Measurements from ENCODE around the gene PLA2R1. TPM values are rescaled to one million over a fixed set of nuclear protein-coding genes. Genes with fewer than 3 reads are reported as not detected.

Gene PLA2R1
- total RNA-seq, 1 experiment from 2014 or later: not detected

DNA sequence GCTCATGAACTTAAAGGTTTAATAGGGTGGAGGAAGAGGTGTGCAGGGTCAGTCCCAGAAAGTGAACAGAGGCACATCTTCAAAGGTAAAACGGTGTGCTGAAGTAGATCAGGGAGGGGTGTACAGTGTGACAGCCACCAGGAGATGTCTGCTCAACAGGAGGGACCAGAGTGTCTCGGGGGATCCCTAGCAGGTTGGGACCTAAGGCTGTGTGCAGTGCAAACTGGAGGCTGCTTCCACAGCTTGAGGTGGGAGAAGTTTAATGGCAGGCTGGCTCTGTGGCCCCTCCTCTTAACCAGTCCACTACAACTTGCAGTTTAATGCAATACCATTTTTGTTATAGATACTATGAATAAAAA, 33.2 kb downstream of the PLA2R1 start:
- no peak for TF ChIP-seq EZH2 (IDR thresholded peaks at IDR 0.05; ENCODE audit: borderline replicate concordance, low read depth, low read length, poor library complexity, severe bottlenecking)
- TF ChIP-seq CTCF (conservative IDR thresholded peaks at IDR 0.05; ENCODE audit: low read depth, low read length): no peak
- Histone ChIP-seq H3K4me3 (ENCODE audit: low read depth, low read length, poor library complexity, severe bottlenecking) (no peak overlapping the region), H3K27me3 (replicated peaks; ENCODE audit: insufficient read depth, low read depth, low read length, poor library complexity) (peaks cover 12% of the 10 kb centered on the region), H3K27ac (ENCODE audit: low read depth, low read length, poor library complexity, severe bottlenecking) (no peak overlapping the region), H3K4me1 (ENCODE audit: insufficient read depth, low read length, poor library complexity, severe bottlenecking) (no peaks in the 10 kb centered on the region), H3K9me3 (ENCODE audit: low read depth, low read length, poor library complexity, severe bottlenecking) (no peaks in the 10 kb centered on the region), H3K36me3 (ENCODE audit: insufficient read depth, low read length, poor library complexity, severe bottlenecking) (no peaks in the 10 kb centered on the region)
- ChIA-PET CTCF (no interaction called here), POLR2A (ENCODE audit: low non-redundant PET) (no interaction called here)
- DNase-seq (ENCODE audit: low spot score): no peak
- BruUV-seq (replicated peaks): no TSS peak
- intact Hi-C loops (cut with micrococcal nuclease; ENCODE audit: unreplicated experiment): no loop called here

DNA sequence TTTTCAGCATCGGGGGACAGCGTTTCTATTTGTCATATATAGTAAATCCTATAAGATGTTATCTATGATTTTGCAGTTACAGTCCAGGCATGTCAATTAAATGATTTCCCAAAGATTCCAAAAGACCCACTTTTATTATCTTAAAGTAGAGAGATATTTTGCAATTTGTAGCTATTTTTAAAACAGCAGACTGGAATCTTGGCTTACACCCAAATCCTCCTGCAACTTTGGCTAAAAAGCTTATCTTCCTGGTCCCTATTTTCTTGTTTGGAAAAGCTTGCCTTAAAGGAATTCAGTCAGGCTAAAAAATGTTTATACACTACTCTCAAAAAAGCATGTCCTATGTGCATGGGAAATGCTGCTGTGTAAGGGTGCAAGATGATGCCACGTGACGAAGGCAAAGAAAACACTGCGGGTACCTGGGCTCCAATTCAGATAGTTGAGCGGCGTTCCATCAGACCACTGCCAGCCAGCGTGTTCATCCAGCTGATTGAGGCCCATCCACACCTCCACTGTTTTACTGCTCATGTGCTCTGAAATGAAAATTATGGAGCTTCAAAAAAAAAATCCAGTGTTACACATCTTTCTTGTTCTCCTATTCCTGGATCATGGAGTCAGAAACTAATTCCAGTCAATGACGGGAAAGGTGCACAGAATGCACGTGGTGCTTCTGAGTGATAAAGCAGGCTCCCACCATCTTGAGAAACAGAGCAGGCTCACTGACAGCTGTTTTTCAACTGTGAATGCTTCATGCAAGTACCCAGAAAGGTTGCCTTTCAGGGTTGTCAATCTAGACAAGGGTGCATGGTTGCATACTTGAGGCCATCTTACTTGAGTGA, 33.8 kb downstream of the PLA2R1 start:
- ChIA-PET POLR2A (ENCODE audit: low non-redundant PET) (no interaction called here), CTCF (no interaction called here)
- no TSS peak for BruUV-seq (replicated peaks)
- H3K4me1 ChIP-seq (ENCODE audit: insufficient read depth, low read length, poor library complexity, severe bottlenecking): no peaks in the 10 kb centered on the region
- intact Hi-C loops (cut with micrococcal nuclease; ENCODE audit: unreplicated experiment): no loop called here
- H3K27me3 ChIP-seq (replicated peaks; ENCODE audit: insufficient read depth, low read depth, low read length, poor library complexity): peaks cover 12% of the 10 kb centered on the region
- no peaks in the 10 kb centered on the region for H3K36me3 ChIP-seq (ENCODE audit: insufficient read depth, low read length, poor library complexity, severe bottlenecking)
- TF ChIP-seq CTCF (conservative IDR thresholded peaks at IDR 0.05; ENCODE audit: low read depth, low read length) (no peak), EZH2 (IDR thresholded peaks at IDR 0.05; ENCODE audit: borderline replicate concordance, low read depth, low read length, poor library complexity, severe bottlenecking) (no peak)
- DNase-seq (ENCODE audit: low spot score): no peak
- H3K9me3 ChIP-seq (ENCODE audit: low read depth, low read length, poor library complexity, severe bottlenecking): no peaks in the 10 kb centered on the region
- H3K4me3 ChIP-seq (ENCODE audit: low read depth, low read length, poor library complexity, severe bottlenecking): no peak overlapping the region
- H3K27ac ChIP-seq (ENCODE audit: low read depth, low read length, poor library complexity, severe bottlenecking): no peak overlapping the region

DNA sequence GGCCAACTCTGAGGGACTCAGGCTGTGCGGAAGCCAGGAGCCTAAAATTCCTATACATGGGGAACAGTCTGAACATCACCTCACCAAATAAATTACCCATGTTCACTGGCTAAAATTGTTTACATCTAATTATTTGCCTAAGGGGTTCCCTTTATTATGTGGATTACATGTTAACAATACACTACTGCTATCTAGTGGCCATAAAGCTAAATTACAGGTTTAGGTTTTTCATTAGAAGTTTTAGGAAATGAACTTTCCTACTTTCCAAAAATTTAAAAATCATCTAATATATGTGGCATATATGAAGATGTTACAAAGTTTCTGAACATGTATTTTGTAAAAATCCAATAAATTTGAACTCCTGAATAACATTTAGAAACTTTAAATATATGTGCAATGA, 40.3 kb downstream of the PLA2R1 start:
- BruUV-seq (replicated peaks): no TSS peak
- H3K36me3 ChIP-seq (ENCODE audit: insufficient read depth, low read length, poor library complexity, severe bottlenecking): no peaks in the 10 kb centered on the region
- H3K4me3 ChIP-seq (ENCODE audit: low read depth, low read length, poor library complexity, severe bottlenecking): no peak overlapping the region
- no peak for TF ChIP-seq EZH2 (IDR thresholded peaks at IDR 0.05; ENCODE audit: borderline replicate concordance, low read depth, low read length, poor library complexity, severe bottlenecking)
- TF ChIP-seq CTCF (conservative IDR thresholded peaks at IDR 0.05; ENCODE audit: low read depth, low read length): peak; percentile 49
- no peak for DNase-seq (ENCODE audit: low spot score)
- CTCF ChIA-PET: no interaction called here
- H3K27ac ChIP-seq (ENCODE audit: low read depth, low read length, poor library complexity, severe bottlenecking): no peak overlapping the region
- no peaks in the 10 kb centered on the region for H3K4me1 ChIP-seq (ENCODE audit: insufficient read depth, low read length, poor library complexity, severe bottlenecking)
- intact Hi-C loops (cut with micrococcal nuclease; ENCODE audit: unreplicated experiment): no loop called here
- peaks cover 3% of the 10 kb centered on the region for H3K27me3 ChIP-seq (replicated peaks; ENCODE audit: insufficient read depth, low read depth, low read length, poor library complexity)
- no peaks in the 10 kb centered on the region for H3K9me3 ChIP-seq (ENCODE audit: low read depth, low read length, poor library complexity, severe bottlenecking)
- POLR2A ChIA-PET (ENCODE audit: low non-redundant PET): no interaction called here
